Measurements from ENCODE around the gene NRXN3.

The NRXN3 gene

GRCh38 chr14:79275292-79275655, 1105.1 kb downstream of the NRXN3 start:
- DNase-seq = no peak

- no peak for DNase-seq
Observed at GRCh38 chr14:79278286-79278797, 1108.2 kb downstream of the NRXN3 start.

DNA sequence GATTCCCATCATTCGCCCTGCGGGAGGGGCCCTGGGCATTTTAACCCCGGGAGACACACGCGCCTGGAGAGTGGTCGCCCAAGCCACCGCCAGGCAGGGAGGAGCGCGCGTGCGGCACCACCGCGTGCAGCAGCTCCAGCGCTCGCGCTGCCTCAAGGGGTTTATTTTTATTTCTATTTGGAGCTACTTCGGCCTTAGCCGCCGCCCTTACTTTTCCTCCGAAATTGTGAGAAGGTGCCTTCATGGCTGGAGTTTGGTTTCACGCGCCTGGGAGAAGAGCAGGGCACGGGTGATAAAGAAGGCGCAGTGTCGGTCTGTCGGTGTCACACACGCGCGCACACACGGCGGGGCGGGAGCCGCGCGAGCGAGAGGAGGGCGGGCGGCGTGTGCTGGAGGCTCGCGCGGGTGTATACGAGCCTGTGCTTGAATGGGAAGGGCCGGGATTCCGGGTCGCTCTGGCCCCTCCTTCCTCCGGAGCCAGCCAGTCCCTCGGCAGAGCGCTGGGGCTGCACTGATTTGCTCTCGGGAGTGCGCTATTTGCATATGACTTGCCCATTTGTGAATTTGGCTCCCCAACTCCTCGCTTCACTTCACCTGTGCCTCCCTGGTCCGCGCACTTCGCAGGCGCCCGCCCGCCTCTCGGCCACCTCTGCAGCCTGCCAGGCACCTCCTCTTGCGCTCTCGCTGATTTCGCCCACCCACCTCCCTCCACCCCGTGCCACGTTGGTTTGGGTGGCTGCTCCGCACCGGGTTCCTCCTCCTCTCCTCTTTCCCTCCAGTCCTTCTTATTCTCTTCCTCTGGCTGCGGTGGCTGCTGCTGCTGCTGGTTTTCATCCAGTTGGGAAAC, 1108.8 kb downstream of the NRXN3 start:
- peak; percentile 2 for DNase-seq

DNA sequence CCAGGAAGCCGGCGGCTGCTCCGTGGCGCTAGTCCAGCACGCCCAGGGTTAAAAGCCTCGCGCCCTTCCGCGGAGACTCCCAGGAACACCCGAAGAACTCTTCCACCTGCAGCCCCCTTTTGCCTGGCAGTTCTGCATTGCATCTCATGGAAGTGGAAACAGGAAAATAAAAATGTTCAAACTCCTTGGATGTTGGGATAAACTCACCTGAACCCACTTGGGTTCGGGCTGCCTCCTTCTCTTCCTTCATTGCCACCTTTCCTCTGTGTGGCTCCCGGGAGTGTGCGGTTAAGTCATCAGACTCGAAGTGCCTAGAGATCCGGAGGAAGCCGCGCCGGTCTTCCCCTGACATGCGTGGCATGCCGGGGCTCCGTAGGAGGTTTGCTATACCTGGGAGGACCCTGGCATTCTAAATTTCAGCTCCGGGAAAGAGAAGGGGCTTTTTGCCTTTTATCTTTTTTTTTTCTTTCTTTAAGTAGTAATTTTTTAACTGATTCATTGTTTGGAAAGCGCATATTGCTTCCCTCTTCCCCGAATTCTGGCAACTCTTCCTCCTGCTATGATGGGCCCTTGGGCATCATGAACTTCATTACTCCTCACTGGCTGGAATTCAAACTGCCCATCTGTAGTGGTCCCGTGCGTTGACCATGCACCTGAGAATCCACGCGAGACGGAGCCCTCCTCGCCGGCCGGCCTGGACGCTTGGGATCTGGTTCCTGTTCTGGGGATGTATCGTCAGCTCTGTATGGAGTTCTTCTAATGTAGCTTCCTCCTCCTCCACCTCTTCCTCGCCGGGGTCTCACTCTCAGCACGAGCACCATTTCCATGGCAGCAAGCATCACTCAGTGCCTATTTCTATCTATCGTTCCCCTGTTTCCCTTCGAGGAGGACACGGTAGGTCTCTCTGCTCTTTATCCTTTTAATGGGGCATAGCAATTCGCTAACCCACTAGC, 1109.7 kb downstream of the NRXN3 start:
- no peak for DNase-seq

DNA sequence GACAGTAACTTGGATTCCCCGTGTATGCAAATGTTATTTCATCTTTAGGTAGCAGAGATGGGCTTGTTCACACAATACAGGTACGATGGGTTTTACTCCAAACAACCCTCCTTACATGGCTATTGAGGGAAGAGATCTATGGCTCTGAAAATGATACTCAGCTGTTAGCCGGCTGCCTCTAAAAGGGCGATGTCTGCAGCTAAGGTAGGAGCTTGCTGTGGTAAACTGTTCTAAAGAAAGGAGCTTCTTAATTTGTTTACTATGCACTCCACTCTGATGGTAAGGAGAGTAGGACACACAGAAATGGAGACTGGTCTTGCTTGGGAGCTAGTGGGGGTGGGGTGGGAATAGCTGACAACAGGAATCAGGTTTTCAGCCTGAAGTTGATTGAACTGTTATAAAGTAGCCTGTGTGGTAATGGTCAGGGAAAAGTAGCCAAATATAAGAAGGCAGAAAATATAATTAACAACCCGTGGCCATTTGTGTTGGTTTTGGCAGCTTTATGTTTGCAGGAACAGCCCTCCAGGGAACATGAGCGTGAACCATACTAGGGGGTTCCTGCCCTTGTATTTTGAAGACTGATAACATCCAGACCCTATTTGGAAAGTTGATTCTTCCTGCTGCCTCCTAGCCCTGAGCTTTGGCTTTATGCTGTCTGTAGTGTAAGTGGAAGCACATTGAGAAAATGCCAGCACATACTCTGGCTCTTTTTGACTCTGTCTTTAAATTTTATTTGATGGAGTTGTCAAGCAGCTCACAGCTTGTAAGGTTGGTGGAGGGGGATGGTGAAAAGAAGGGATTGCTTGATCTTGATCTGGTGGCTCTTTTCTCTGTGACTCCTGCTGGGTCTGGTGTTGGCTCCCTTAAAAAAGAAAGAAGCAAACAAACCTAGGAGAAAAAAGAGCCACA, 1111.3 kb downstream of the NRXN3 start:
- no peak for DNase-seq

- no peak for DNase-seq
Observed at GRCh38 chr14:79284621-79285020, 1114.4 kb downstream of the NRXN3 start.

DNA sequence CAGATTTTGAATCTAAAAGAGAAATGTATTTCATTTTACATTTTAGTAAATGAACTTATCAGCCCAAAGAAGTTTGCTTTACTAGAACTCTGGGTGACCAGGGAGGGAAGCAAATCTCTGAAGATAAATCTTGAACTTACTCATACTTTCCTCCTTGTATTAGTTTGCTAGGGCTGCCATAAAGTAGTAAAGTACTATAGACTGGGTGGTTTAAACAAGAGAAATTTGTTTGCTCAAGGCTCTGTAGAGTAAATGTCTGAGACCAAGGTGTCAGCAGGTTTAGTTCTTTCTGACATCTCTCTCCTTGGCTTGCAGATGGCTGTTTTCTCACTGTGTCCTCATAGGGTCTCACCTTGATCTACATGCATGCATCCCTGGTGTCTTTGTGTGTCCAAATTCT, 1115.1 kb downstream of the NRXN3 start:
- no peak for DNase-seq

GRCh38 chr14:79287976-79288375, 1117.8 kb downstream of the NRXN3 start:
- DNase-seq = no peak

- DNase-seq = no peak
Observed at GRCh38 chr14:79293482-79294177, 1123.5 kb downstream of the NRXN3 start.

- DNase-seq = no peak
Observed at GRCh38 chr14:79294499-79294898, 1124.3 kb downstream of the NRXN3 start.

- DNase-seq = no peak
Observed at GRCh38 chr14:79295385-79295784, 1125.2 kb downstream of the NRXN3 start.

DNA sequence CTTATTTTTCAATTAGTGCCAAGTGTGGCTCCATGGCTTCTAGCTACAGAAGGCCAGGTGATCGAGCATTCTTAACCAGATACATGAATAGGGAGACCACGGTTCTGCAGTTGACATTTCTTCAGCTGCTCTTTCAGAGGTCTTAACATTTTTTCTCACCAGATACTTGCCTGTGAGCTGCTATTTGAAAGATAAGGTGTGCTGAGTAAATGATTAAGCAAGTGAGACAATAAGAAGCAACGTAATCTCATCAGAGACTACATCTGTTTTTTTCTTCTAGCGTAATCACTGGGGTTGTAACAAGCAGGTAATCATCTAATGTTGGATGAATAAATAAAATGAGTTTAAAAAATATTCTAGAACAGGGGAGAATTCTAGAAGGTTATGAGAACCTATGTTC, 1128.2 kb downstream of the NRXN3 start:
- DNase-seq = no peak

DNA sequence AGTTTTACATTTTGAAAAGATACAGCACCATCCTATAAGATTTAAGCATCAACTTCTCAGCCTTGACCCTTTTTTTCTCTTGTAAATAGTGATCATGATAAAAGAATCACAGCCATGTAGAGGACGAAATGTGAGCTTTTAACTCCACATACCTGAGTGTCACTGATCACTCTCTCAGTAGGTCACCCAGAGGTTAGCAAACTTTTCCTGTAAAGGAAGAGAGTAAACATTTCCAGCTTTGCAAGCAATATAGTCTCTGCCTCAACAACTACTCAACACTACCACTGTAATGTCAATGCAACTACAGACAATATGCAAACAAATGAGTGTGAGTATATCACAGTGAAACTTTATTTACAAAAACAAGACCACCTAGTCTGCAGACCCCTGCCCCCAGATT, 1129.0 kb downstream of the NRXN3 start:
- no peak for DNase-seq

DNA sequence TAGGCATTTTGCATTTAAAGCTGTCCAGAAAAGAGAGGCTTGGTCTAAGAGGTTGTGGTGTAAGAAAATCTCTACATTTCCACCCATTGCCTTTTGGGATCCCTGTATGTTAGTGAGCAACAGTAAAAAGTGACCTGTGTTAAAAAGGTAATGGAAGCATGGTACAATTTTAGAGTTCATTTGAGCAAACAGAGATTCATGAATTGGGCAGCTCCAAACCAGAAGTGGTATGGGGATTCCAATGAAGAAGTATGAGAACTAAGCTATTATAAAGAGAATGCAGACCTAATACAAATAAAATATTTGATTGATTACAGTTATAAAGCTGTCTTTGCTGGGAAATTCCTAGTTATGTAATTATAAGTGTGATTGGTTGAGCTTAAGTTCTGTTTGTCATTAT, 1134.1 kb downstream of the NRXN3 start:
- DNase-seq = no peak

DNA sequence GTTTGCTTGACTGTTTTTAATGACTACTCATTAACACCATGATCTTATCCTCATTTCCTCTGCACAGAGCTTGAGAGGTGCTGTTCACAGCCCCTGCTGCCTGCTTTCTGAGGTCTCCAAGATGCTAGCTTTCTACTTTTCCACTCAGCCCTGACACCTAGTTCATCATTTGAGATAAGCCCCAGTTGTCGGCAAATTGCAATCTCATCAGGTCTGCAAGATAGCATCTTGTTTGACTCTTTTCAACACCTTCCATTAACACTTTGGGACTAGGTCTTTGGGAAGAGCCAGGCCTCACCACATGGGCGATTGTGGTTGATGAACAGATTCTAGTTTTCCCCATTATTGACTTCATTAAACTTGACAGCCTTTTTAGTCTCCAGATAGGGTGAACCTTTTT, 1136.4 kb downstream of the NRXN3 start:
- no peak for DNase-seq

GRCh38 chr14:79318371-79318770, 1148.2 kb downstream of the NRXN3 start:
- no peak for DNase-seq

GRCh38 chr14:79320561-79320960, 1150.4 kb downstream of the NRXN3 start:
- no peak for DNase-seq

DNA sequence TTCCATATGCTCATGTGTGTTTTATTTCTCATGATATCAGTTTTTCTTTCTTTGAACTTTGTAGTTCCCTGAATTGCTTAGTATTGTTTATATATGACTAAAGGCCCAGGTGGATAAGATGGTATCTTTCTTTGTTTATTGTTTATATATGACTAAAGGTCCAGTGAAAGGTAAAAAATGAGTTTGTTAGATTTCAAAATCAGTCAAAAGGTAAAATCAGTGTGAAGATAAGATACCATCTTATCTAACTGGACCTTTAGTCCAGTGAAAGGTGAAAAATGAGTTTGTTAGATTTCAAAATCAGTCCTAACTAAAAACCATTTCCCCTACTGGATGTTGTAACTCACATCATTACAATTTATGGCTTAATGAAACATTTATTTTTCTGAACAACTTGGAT, 1150.9 kb downstream of the NRXN3 start:
- no peak for DNase-seq

- no peak for DNase-seq
Observed at GRCh38 chr14:79325071-79325470, 1154.9 kb downstream of the NRXN3 start.

DNA sequence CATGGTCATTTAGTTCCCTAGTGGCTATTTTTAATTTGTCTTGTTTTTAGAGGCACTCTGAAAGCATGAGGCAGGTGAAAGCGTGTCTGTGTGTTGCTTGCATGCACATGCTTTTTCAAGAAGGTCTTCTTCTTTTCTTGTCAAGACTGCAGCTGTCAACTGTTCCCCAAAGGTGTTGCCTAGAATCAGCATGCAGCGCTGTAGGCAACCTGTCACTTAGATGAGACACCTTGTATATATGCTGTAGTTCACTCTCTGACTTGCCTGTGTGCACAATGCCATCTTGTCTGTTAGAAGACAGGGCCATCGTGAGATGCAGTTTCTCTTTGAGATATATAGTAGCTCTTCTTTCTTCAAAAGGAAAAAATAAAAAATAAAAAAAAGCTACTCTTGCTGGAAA, 1155.4 kb downstream of the NRXN3 start:
- DNase-seq = no peak

DNA sequence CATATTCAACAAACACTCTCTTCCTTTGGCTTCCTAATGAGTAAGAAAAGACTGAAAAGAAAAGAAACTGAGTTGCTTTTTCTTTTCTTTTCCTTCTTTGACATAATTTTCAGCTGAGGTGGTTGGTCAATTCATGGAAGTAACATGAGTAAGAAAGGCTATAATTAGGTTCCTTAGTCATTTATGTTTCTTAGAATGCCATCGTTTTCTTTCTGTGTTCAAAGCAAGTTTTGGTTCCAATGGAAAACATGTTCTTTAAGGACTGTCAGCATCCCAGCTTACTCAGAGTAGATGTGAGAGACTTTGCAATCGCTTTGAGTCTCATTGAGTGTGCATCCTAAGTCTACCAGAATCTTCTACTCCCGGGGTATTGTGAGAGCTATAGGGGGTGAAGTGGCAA, 1158.7 kb downstream of the NRXN3 start:
- DNase-seq = no peak

DNA sequence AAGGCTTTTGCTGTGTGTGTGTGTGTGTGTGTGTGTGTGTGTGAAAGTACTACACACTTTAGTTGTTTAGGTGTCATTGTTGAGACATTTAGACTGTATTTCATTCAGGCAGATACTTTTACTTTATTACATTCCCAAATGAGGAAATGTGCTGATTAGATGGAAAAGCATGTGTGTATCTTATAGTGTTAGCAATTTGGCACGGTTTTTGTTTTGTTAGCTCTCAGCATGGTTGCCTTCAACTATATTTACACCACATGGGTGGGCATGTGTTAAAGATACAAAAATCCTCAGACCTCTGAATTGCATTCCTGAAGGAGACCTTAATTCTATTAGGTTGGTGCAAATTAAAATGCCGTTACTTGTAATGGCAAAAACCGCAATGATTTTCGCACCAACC, 1161.7 kb downstream of the NRXN3 start:
- DNase-seq = no peak

Data from stimulated activated CD4-positive, alpha-beta T cell treated with anti-CD3 and anti-CD28 coated beads, Interleukin-15, amount 100 ng/mL, for 24 hours (primary cell).